H1 (cell line): ENCODE results near the gene PLPPR4. TPM values are rescaled to one million over a fixed set of nuclear protein-coding genes. Genes with fewer than 3 reads are reported as not detected.

Experiments
- CTCF ChIA-PET: fragments of 300-600 bp; sonication (Branson Sonifier 250); formaldehyde crosslinking; loops from one replicate; lab custom pipeline; 2021; ENCODE audit not compliant: partially characterized antibody; lab: Charles Lee
- POLR2A ChIA-PET: fragments of 300-600 bp; sonication (Branson Sonifier 250); formaldehyde crosslinking; loops from one replicate; lab custom pipeline; 2021; ENCODE audit warnings: inconsistent platforms; ENCODE audit not compliant: partially characterized antibody; lab: Charles Lee
- DNase-seq, 2 experiments: peaks; one replicate each; pipeline versions ENCODE4 v3.0.0 to v3.0.0-alpha.2; 2010 to 2022; ENCODE audit warnings: low spot score in 2 of 2, low read depth in 1 of 2, mixed read lengths in 1 of 2
- FAIRE-seq: peaks from 2 replicates; lab custom pipeline; 2011; peaks lifted over from hg19 to GRCh38; lab: Jason Lieb, UNC
- H2AFZ ChIP-seq: 2 replicates; pipeline ENCODE4 v1.8.1; 2012; ENCODE audit warnings: low read length, inconsistent platforms
- H2AK5ac ChIP-seq: 2 replicates; pipeline ENCODE4 v1.6.1; 2013; ENCODE audit warnings: low read depth, low read length
- H2BK120ac ChIP-seq: replicated peaks from 2 replicates; pipeline ENCODE3; 2013; ENCODE audit warnings: low read depth, low read length, inconsistent platforms
- H2BK12ac ChIP-seq: 2 replicates; pipeline ENCODE4 v1.6.1; 2013; ENCODE audit warnings: low read depth, low read length
- H2BK15ac ChIP-seq: 2 replicates; pipeline ENCODE4 v1.6.1; 2013; ENCODE audit warnings: low read length
- H2BK20ac ChIP-seq: 2 replicates; pipeline ENCODE4 v1.6.1; 2013; ENCODE audit warnings: low read length
- H2BK5ac ChIP-seq: 2 replicates; pipeline ENCODE4 v1.6.1; 2013; ENCODE audit warnings: low read depth, low read length
- H3K14ac ChIP-seq: 2 replicates; pipeline ENCODE4 v1.6.1; 2013; ENCODE audit warnings: inconsistent platforms; ENCODE audit not compliant: insufficient read length
- H3K18ac ChIP-seq: 2 replicates; pipeline ENCODE4 v1.6.1; 2013; ENCODE audit warnings: low read length; ENCODE audit errors: extremely low read depth
- H3K23ac ChIP-seq: 2 replicates; pipeline ENCODE4 v1.6.1; 2013; ENCODE audit warnings: inconsistent platforms; ENCODE audit not compliant: insufficient read length
- H3K23me2 ChIP-seq: 2 replicates; pipeline ENCODE4 v1.6.1; 2013; ENCODE audit warnings: low read depth, low read length
- H3K27ac ChIP-seq: 2 replicates; pipeline ENCODE4 v1.6.1; 2011; ENCODE audit warnings: low read depth, low read length, inconsistent platforms
- H3K27me3 ChIP-seq, 4 experiments: replicated peaks in 1 of 4; 1 replicate in 1 of 4; 2 replicates in 3 of 4; pipeline versions ENCODE4 v1.6.1 to v1.8.1; 2011 to 2013; ENCODE audit warnings: low read length in 3 of 4, mild to moderate bottlenecking in 3 of 4, inconsistent platforms in 2 of 4, mixed read lengths in 2 of 4, moderate library complexity in 1 of 4; ENCODE audit not compliant: control insufficient read depth in 3 of 4, insufficient read depth in 3 of 4; ENCODE audit errors: extremely low read depth in 1 of 4
- H3K36me3 ChIP-seq, 4 experiments: 2 replicates each; pipeline versions ENCODE4 v1.6.1 to v1.8.1; 2011 to 2013; ENCODE audit warnings: mild to moderate bottlenecking in 4 of 4, low read length in 3 of 4, moderate library complexity in 2 of 4, control low read depth in 1 of 4, inconsistent platforms in 1 of 4; ENCODE audit not compliant: insufficient read depth in 4 of 4, control insufficient read depth in 2 of 4
- H3K4ac ChIP-seq: replicated peaks from 2 replicates; pipeline ENCODE3; 2013; ENCODE audit warnings: low read length, low read depth, mixed read lengths, inconsistent platforms; ENCODE audit not compliant: insufficient read length
- H3K4me1 ChIP-seq, 4 experiments: replicated peaks in 1 of 4; 1 replicate in 1 of 4; 2 replicates in 3 of 4; pipeline versions ENCODE4 v1.6.1 to v1.8.1; 2011 to 2013; ENCODE audit warnings: low read length in 3 of 4, inconsistent platforms in 2 of 4, mixed read lengths in 1 of 4; ENCODE audit not compliant: insufficient read depth in 4 of 4, control insufficient read depth in 3 of 4
- H3K4me2 ChIP-seq, 2 experiments: 2 replicates each; pipeline versions ENCODE4 v1.6.1 to v1.8.1; 2011 to 2013; ENCODE audit warnings: low read depth in 2 of 2, low read length in 2 of 2, control low read depth in 1 of 2, inconsistent platforms in 1 of 2, mild to moderate bottlenecking in 1 of 2; ENCODE audit not compliant: insufficient read depth in 1 of 2
- H3K4me3 ChIP-seq, 4 experiments: fragments of 200-600, 300-600 bp in 1 of 4; sonication (generic), shearing (Covaris generic), sonication (Bioruptor Twin) in 1 of 4; 2 replicates each; pipeline versions ENCODE4 v1.5.1 to v1.8.1; 2011 to 2016; ENCODE audit warnings: low read length in 4 of 4, low read depth in 3 of 4, control low read depth in 2 of 4, inconsistent platforms in 2 of 4, mild to moderate bottlenecking in 2 of 4, mixed read lengths in 1 of 4, moderate library complexity in 1 of 4; ENCODE audit not compliant: insufficient read depth in 2 of 4; ENCODE audit errors: extremely low read depth in 1 of 4
- H3K56ac ChIP-seq: replicated peaks from 2 replicates; pipeline ENCODE3; 2013; ENCODE audit warnings: low read depth, mild to moderate bottlenecking, mixed read lengths, low read length, inconsistent platforms; ENCODE audit not compliant: insufficient read length
- H3K79me1 ChIP-seq: 2 replicates; pipeline ENCODE4 v1.6.1; 2013; ENCODE audit warnings: low read depth, low read length, control low read depth
- H3K79me2 ChIP-seq, 2 experiments: 2 replicates each; pipeline versions ENCODE4 v1.6.1 to v1.8.1; 2012 to 2013; ENCODE audit warnings: low read length in 2 of 2, mild to moderate bottlenecking in 2 of 2, inconsistent platforms in 1 of 2; ENCODE audit not compliant: insufficient read depth in 2 of 2, control insufficient read depth in 1 of 2
- H3K9ac ChIP-seq, 4 experiments: replicated peaks in 1 of 4; 1 replicate in 1 of 4; 2 replicates in 3 of 4; pipeline versions ENCODE4 v1.6.1 to v1.8.1; 2011 to 2013; ENCODE audit warnings: low read depth in 3 of 4, low read length in 3 of 4, control low read depth in 2 of 4, mild to moderate bottlenecking in 2 of 4, moderate library complexity in 2 of 4, inconsistent platforms in 1 of 4; ENCODE audit errors: extremely low read depth in 1 of 4
- H3K9me3 ChIP-seq, 2 experiments: 2 replicates each; pipeline versions ENCODE4 v1.6.1 to v1.8.1; 2012 to 2013; ENCODE audit warnings: mild to moderate bottlenecking in 2 of 2, moderate library complexity in 2 of 2, control low read depth in 1 of 2, inconsistent platforms in 1 of 2, low read depth in 1 of 2, low read length in 1 of 2, mixed read lengths in 1 of 2; ENCODE audit not compliant: insufficient read depth in 2 of 2
- H4K20me1 ChIP-seq, 2 experiments: replicated peaks in 1 of 2; 2 replicates each; pipeline versions ENCODE3 to v1.8.1; 2011 to 2013; ENCODE audit warnings: inconsistent platforms in 2 of 2, low read length in 2 of 2, mild to moderate bottlenecking in 1 of 2; ENCODE audit not compliant: insufficient read depth in 2 of 2, control insufficient read depth in 1 of 2
- H4K5ac ChIP-seq: 2 replicates; pipeline ENCODE4 v1.6.1; 2013; ENCODE audit warnings: low read length, low read depth, mixed read lengths, inconsistent platforms; ENCODE audit not compliant: insufficient read length
- H4K8ac ChIP-seq: 2 replicates; pipeline ENCODE4 v1.8.0; 2013; ENCODE audit warnings: mild to moderate bottlenecking, moderate library complexity, low read length, inconsistent platforms; ENCODE audit not compliant: insufficient read depth; ENCODE audit errors: extremely low read depth
- H4K91ac ChIP-seq: replicated peaks from 2 replicates; pipeline ENCODE3; 2013; ENCODE audit warnings: low read length, mixed read lengths, inconsistent platforms; ENCODE audit not compliant: insufficient read length
- GABPA ChIP-seq: IDR thresholded peaks from 2 replicates; pipeline ENCODE4 v1.6.1; 2011; ENCODE audit warnings: mild to moderate bottlenecking, low read length, moderate library complexity, borderline replicate concordance; ENCODE audit not compliant: insufficient read depth
- GTF2F1 ChIP-seq: IDR thresholded peaks from 2 replicates; pipeline ENCODE4 v1.6.1; 2012; ENCODE audit warnings: low read depth, low read length, improper control_type of control experiment, borderline replicate concordance
- SIX5 ChIP-seq: IDR thresholded peaks from 2 replicates; pipeline ENCODE4 v1.6.1; 2011; ENCODE audit warnings: mild to moderate bottlenecking, low read depth, low read length
- YY1 ChIP-seq: IDR thresholded peaks from 2 replicates; pipeline ENCODE4 v1.6.1; 2011; ENCODE audit warnings: low read depth, mild to moderate bottlenecking, low read length
- WGBS, 2 experiments: shearing (Covaris generic) in 1 of 2; methylation state at CpG; one replicate each; pipeline versions ENCODE4 v1.1.6 to v1.1.7; 2013 to 2015; ENCODE audit warnings: low lambda C conversion rate in 2 of 2, mixed read lengths in 2 of 2, inconsistent platforms in 1 of 2, low coverage in 1 of 2, missing lambda C conversion rate in 1 of 2; ENCODE audit not compliant: insufficient replicate concordance in 2 of 2, insufficient coverage in 1 of 2, insufficient read length in 1 of 2; ENCODE audit errors: extremely low coverage in 1 of 2, missing lambda C conversion rate in 1 of 2; 5-methylcytosine and 5-hydroxymethylcytosine counted together
- polyA plus RNA-seq, 7 experiments: library from polyadenylated mRNA; depleted of rRNA in 3 of 7; stranded (reverse) in 5 of 7; unstranded in 2 of 7; fragments of >200 nt in 5 of 7; fragments of 200-250 nt in 2 of 7; gene quantifications; 1 replicate in 5 of 7; 2 replicates in 1 of 7; 4 replicates in 1 of 7; pipeline versions ENCODE4 v1.2.1 to v1.2.3, GENCODE V29; 2011 to 2013; ENCODE audit warnings: missing spikeins in 2 of 7, mixed read lengths in 2 of 7
- total RNA-seq: library from RNA; stranded (reverse); fragmentation: NEBNext Ultra II Directional; extraction: Animal tissue kit (Norgen Biotek cat#: 25700); gene quantifications from 2 replicates; pipeline ENCODE4 v1.2.1, GENCODE V29; 2021

The PLPPR4 gene
- total and polyA plus RNA-seq, 2 of the 8 experiments (the other 6 are each of a cell fraction or from before 2014, with no cell fraction given): 0.74 to 2.2 TPM

DNA sequence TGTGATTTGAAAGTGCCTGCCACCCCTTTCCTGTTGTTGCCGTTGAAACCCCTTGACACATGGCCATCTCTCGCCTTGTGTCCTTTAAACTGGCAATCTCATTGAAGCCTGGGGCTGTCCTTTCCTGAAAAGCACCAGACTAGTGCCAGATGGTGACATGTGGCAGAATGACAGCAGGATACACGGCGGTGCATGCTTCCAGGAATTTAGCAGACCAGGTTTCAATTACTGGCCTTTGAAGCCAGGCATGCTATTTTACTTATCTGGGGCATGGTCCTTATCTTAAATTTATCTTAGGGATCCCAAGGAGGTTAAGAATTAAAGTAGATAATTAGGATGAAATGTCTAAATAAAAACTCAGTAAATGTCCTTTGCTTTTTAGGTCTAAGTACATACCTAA lies 15.2 kb downstream of the PLPPR4 start:
- no peak overlapping the region for H2AK5ac ChIP-seq
- no peak overlapping the region for H4K8ac ChIP-seq
- no peak overlapping the region for H3K56ac ChIP-seq
- no peak overlapping the region for H3K18ac ChIP-seq
- H3K9me3 ChIP-seq: no peaks in the 10 kb centered on the region
- peaks cover 0 to 1% (median 0%) of the 10 kb centered on the region in 4 experiments; a peak in 1 of 7 replicates for H3K27me3 ChIP-seq
- no peaks in the 10 kb centered on the region for H3K23me2 ChIP-seq
- no peak overlapping the region for H3K27ac ChIP-seq
- DNase-seq: no peak
- H4K5ac ChIP-seq: no peak overlapping the region
- no peaks in the 10 kb centered on the region for H3K4me1 ChIP-seq
- no peak overlapping the region for H3K4me3 ChIP-seq
- ChIA-PET POLR2A (no interaction called here), CTCF (no interaction called here)
- no peak overlapping the region for H2BK20ac ChIP-seq
- no peak overlapping the region for H4K91ac ChIP-seq
- no peak overlapping the region for H2BK15ac ChIP-seq
- H2BK12ac ChIP-seq: no peak overlapping the region
- H3K14ac ChIP-seq: no peak overlapping the region
- H3K36me3 ChIP-seq: no peaks in the 10 kb centered on the region
- no peak overlapping the region for H3K4ac ChIP-seq
- no peak overlapping the region for H2BK120ac ChIP-seq
- H3K79me2 ChIP-seq: no peaks in the 10 kb centered on the region
- no peak overlapping the region for H3K23ac ChIP-seq
- H3K9ac ChIP-seq: no peak overlapping the region
- no peak overlapping the region for H3K4me2 ChIP-seq
- H4K20me1 ChIP-seq: no peaks in the 10 kb centered on the region
- H2AFZ ChIP-seq: no peak overlapping the region
- no peak overlapping the region for H2BK5ac ChIP-seq
- FAIRE-seq: no peak
- no peak for TF ChIP-seq GABPA
- TF ChIP-seq YY1: no peak
- TF ChIP-seq SIX5: no peak
- TF ChIP-seq GTF2F1: no peak
- WGBS, 2 experiments: 89% methylated on average over 4 of the region's 4 CpGs; no CpG with 5 or more reads in 1 of the 2 experiments
- H3K79me1 ChIP-seq: no peaks in the 10 kb centered on the region
